Body of pancreas (tissue), 4 donors: Measurements from ENCODE around the gene IFITM1.

Source experiments
- CTCF ChIP-seq, 7 experiments: fragments of 450-650 bp in 4 of 7; fragments of 200-600 bp in 3 of 7; sonication (generic) in 3 of 7; IDR thresholded peaks; one replicate each; pipeline ENCODE4 v1.5.1; 2016 to 2019; ENCODE audit warnings: antibody characterized with exemption in 7 of 7
- POLR2A ChIP-seq, 3 donors: fragments of 450-650 bp; IDR thresholded peaks; one replicate each; pipeline ENCODE4 v1.6.1; 2016; ENCODE audit warnings: antibody characterized with exemption in 3 of 3, mild to moderate bottlenecking in 2 of 3

GRCh38 chr11:344836-345578, 31.2 kb downstream of the IFITM1 start:
- no peak for TF ChIP-seq POLR2A (IDR thresholded peaks at IDR 0.05)
- TF ChIP-seq CTCF (IDR thresholded peaks at IDR 0.05): no peak
